Measurements from ENCODE around the gene EIF2D. TPM values are rescaled to one million over a fixed set of nuclear protein-coding genes. Genes with fewer than 3 reads are reported as not detected.

EIF2D gene
- 47.4 and 53.2 TPM in 2 replicates for total RNA-seq

GRCh38 chr1:206612129-206612876 lies at the start of gene EIF2D:
TSS of gene EIF2D (minus strand) at chr1:206612465. CDS start at chr1:206612342, 123 bp downstream.

GRCh38 chr1:206635080-206635977 lies 23.1 kb upstream of the EIF2D start, which contains the start of gene DYRK3:
TSS of gene DYRK3 (plus strand) at chr1:206635536. CDS start at chr1:206635704, 168 bp downstream.

Other genes starting within 250 kb of the EIF2D start
- 21.7 and 30.7 TPM in 2 replicates for gene IKBKE, start 142.0 kb downstream of the EIF2D start, total RNA-seq
- 1.2 and 2.4 TPM in 2 replicates for gene RASSF5, start 104.9 kb downstream of the EIF2D start, total RNA-seq
- gene DYRK3, start 23.1 kb upstream of the EIF2D start, total RNA-seq: 27.6 and 34.5 TPM in 2 replicates
- gene MAPKAPK2, start 72.4 kb upstream of the EIF2D start, total RNA-seq: 32.1 and 52.4 TPM in 2 replicates
- not detected in 2 replicates for gene IL19, start 158.3 kb upstream of the EIF2D start, total RNA-seq
- not detected in 2 replicates for gene IL10, start 160.0 kb upstream of the EIF2D start, total RNA-seq

Measured in smooth muscle cell of the umbilical artery (primary cell).